HepG2 (cell line): Measurements from ENCODE around the gene OAT. TPM values are rescaled to one million over a fixed set of nuclear protein-coding genes. Genes with fewer than 3 reads are reported as not detected.

Experiments used
- ATF2 ChIP-seq: sonication (generic); formaldehyde crosslinking; IDR thresholded peaks from 2 replicates; pipeline ENCODE4 v1.4.0; 2020; ENCODE audit warnings: missing genetic modification reagents
- ATF7 ChIP-seq, 2 experiments: fragments of 450-650 bp in 1 of 2; sonication (generic) in 1 of 2; formaldehyde crosslinking in 1 of 2; IDR thresholded peaks; 2 replicates each; pipeline versions ENCODE4 v1.4.0 to v1.6.1; 2016 to 2020; ENCODE audit warnings: antibody characterized with exemption in 1 of 2, mild to moderate bottlenecking in 1 of 2, missing genetic modification reagents in 1 of 2
- EZH2 ChIP-seq: conservative IDR thresholded peaks from 2 replicates; pipeline ENCODE4 v1.6.1; 2012; ENCODE audit warnings: mild to moderate bottlenecking, low read depth, low read length, moderate library complexity
- GABPA ChIP-seq, 2 experiments: IDR thresholded peaks; 2 replicates each; pipeline ENCODE4 v1.6.1; 2011 to 2016; ENCODE audit warnings: low read depth in 2 of 2, low read length in 1 of 2, missing biosample characterization in 1 of 2, missing genetic modification characterization in 1 of 2
- IRF9 ChIP-seq: sonication (generic); formaldehyde crosslinking; IDR thresholded peaks from 2 replicates; pipeline ENCODE4 v1.8.0; 2022; ENCODE audit warnings: missing genetic modification reagents, mild to moderate bottlenecking, borderline replicate concordance
- PPARG ChIP-seq: conservative IDR thresholded peaks from 2 replicates; pipeline ENCODE4 v1.6.1; 2016; ENCODE audit warnings: missing biosample characterization, missing genetic modification reagents
- U2AF2 ChIP-seq: fragments of 200-400 bp; formaldehyde crosslinking; IDR thresholded peaks from 2 replicates; pipeline ENCODE4 v1.6.1; 2017; ENCODE audit warnings: low read depth, mild to moderate bottlenecking, low read length
- ZBTB20 ChIP-seq: sonication (generic); formaldehyde crosslinking; IDR thresholded peaks from 2 replicates; pipeline ENCODE4 v1.8.1; 2023; ENCODE audit warnings: missing genetic modification reagents, low read depth, mild to moderate bottlenecking, borderline replicate concordance
- ZFP82 ChIP-seq: sonication (generic); formaldehyde crosslinking; IDR thresholded peaks from 2 replicates; pipeline ENCODE4 v1.5.1; 2020; ENCODE audit warnings: mild to moderate bottlenecking, missing genetic modification reagents, borderline replicate concordance
- ZNF160 ChIP-seq: sonication (generic); formaldehyde crosslinking; IDR thresholded peaks from 2 replicates; pipeline ENCODE4 v1.8.0; 2022; ENCODE audit warnings: mild to moderate bottlenecking, inconsistent platforms, missing genetic modification reagents
- ZNF280B ChIP-seq: sonication (generic); formaldehyde crosslinking; IDR thresholded peaks from 2 replicates; pipeline ENCODE4 v1.5.0; 2020; ENCODE audit warnings: missing genetic modification reagents, mild to moderate bottlenecking, borderline replicate concordance
- ZNF282 ChIP-seq: fragments of 450-650 bp; IDR thresholded peaks from 2 replicates; pipeline ENCODE4 v1.6.1; 2018; ENCODE audit not compliant: partially characterized antibody
- ZNF292 ChIP-seq: sonication (generic); formaldehyde crosslinking; IDR thresholded peaks from 2 replicates; pipeline ENCODE4 v1.8.1; 2022; ENCODE audit warnings: mild to moderate bottlenecking, low read depth, missing genetic modification reagents, borderline replicate concordance
- ZNF430 ChIP-seq: sonication (generic); formaldehyde crosslinking; IDR thresholded peaks from 2 replicates; pipeline ENCODE4 v1.9.0; 2021; ENCODE audit warnings: mild to moderate bottlenecking, missing genetic modification reagents
- ZNF550 ChIP-seq: sonication (generic); formaldehyde crosslinking; IDR thresholded peaks from 2 replicates; pipeline ENCODE4 v1.4.0; 2020; ENCODE audit warnings: mild to moderate bottlenecking, missing genetic modification reagents, borderline replicate concordance
- ZNF609 ChIP-seq: sonication (generic); formaldehyde crosslinking; IDR thresholded peaks from 2 replicates; pipeline ENCODE4 v1.4.0; 2020; ENCODE audit warnings: mild to moderate bottlenecking, missing genetic modification reagents, borderline replicate concordance
- ZNF709 ChIP-seq: sonication (generic); formaldehyde crosslinking; IDR thresholded peaks from 2 replicates; pipeline ENCODE4 v1.5.0; 2020; ENCODE audit warnings: mild to moderate bottlenecking, missing genetic modification reagents
- ZNF772 ChIP-seq: sonication (generic); formaldehyde crosslinking; IDR thresholded peaks from 2 replicates; pipeline ENCODE4 v1.5.0; 2020; ENCODE audit warnings: mild to moderate bottlenecking, missing genetic modification reagents
- ZNF776 ChIP-seq: sonication (generic); formaldehyde crosslinking; IDR thresholded peaks from 2 replicates; pipeline ENCODE4 v1.4.0; 2020; ENCODE audit warnings: mild to moderate bottlenecking, missing genetic modification reagents
- polyA plus RNA-seq, 8 experiments: library from polyadenylated mRNA; depleted of rRNA in 3 of 8; stranded (reverse) in 7 of 8; unstranded in 1 of 8; fragments of >200 nt; fragmentation: Illumina TruSeq in 4 of 8; extraction: Trizol in 4 of 8; gene quantifications; 2 replicates each; pipeline versions ENCODE4 v1.2.1 to v1.2.3, GENCODE V29; 2011 to 2016; ENCODE audit warnings: low read depth in 4 of 8, missing spikeins in 1 of 8, mixed read lengths in 1 of 8; ENCODE audit not compliant: insufficient read depth in 1 of 8
- total RNA-seq, 5 experiments: library from RNA; depleted of rRNA; stranded (reverse); fragments of >200 nt; fragmentation: Illumina TruSeq; extraction: Trizol; gene quantifications; 2 replicates each; pipeline ENCODE4 v1.2.3, GENCODE V29; 2016; ENCODE audit warnings: low read depth in 1 of 5

Gene OAT
- total and polyA plus RNA-seq, 2 of the 13 experiments (the other 11 are each of a cell fraction or from before 2014, with no cell fraction given): 87.8 to 96.7 TPM

- no peak for TF ChIP-seq ZNF609 (CRISPR knock-in tag)
- TF ChIP-seq ZNF430 (CRISPR knock-in tag): peak; percentile 75; the same call in 1 of the 2 replicates
- TF ChIP-seq ZBTB20 (CRISPR knock-in tag): no peak
- TF ChIP-seq EZH2: no peak
- peak; percentile 21; the same call in 1 of the 2 replicates for TF ChIP-seq ZNF776 (CRISPR knock-in tag)
- no peak for TF ChIP-seq ATF2 (CRISPR knock-in tag)
- TF ChIP-seq ZNF709 (CRISPR knock-in tag): peak; percentile 47; the same call in 1 of the 2 replicates
- TF ChIP-seq ZNF772 (CRISPR knock-in tag): no peak
- no peak for TF ChIP-seq IRF9 (CRISPR knock-in tag)
- no peak for TF ChIP-seq ATF7 (IDR thresholded peaks at IDR 0.05)
- TF ChIP-seq ATF7 (CRISPR knock-in tag; IDR thresholded peaks at IDR 0.05): no peak
- no peak for TF ChIP-seq ZFP82 (CRISPR knock-in tag)
- TF ChIP-seq U2AF2: no peak
- no peak; the same call in 1 of the 2 replicates for TF ChIP-seq PPARG (CRISPR knock-in tag)
- no peak for TF ChIP-seq ZNF550 (CRISPR knock-in tag)
- no peak; the same call in 1 of the 2 replicates for TF ChIP-seq ZNF160 (CRISPR knock-in tag)
- TF ChIP-seq GABPA (IDR thresholded peaks at IDR 0.05; ENCODE audit: low read depth, low read length): no peak; the same call in 1 of the 2 replicates
- 0 out of 2 replicates have a peak, but pooled peaks have one; percentile 33 for TF ChIP-seq GABPA (CRISPR knock-in tag; IDR thresholded peaks at IDR 0.05; ENCODE audit: low read depth)
- TF ChIP-seq ZNF280B (CRISPR knock-in tag): no peak
- no peak for TF ChIP-seq ZNF292 (CRISPR knock-in tag)
- no peak for TF ChIP-seq ZNF282
These were observed 43.1 kb upstream of the OAT start, which contains the start of gene LHPP (continued) for GRCh38 chr10:124461642-124462347.
